ENCODE data around the gene PLA2G2D. TPM values are rescaled to one million over a fixed set of nuclear protein-coding genes. Genes with fewer than 3 reads are reported as not detected.

PLA2G2D gene
- total and polyA plus RNA-seq, 2 experiments from 2014 or later, result not detected

GRCh38 chr1:20082772-20083171, 36.6 kb downstream of the PLA2G2D start:
- Mint-ChIP-seq H3K4me1 (peaks cover 5% of the 10 kb centered on the region; the same call in 2 of the 3 replicates), H3K4me3 (no peak overlapping the region), H3K9me3 (no peaks in the 10 kb centered on the region; the same call in 2 of the 3 replicates), H3K27ac (no peak overlapping the region), H3K36me3 (ENCODE audit: low read depth) (no peaks in the 10 kb centered on the region; the same call in 2 of the 3 replicates), H3K27me3 (ENCODE audit: insufficient read depth, low read depth, poor library complexity) (peaks cover 5% of the 10 kb centered on the region)
- H4K20me1 ChIP-seq (replicated peaks; ENCODE audit: insufficient read depth), result no peaks in the 10 kb centered on the region
- no peaks in the 10 kb centered on the region for H3K4me1 ChIP-seq (ENCODE audit: insufficient read depth)
- H3K4me3 ChIP-seq, result no peak overlapping the region
- no peaks in the 10 kb centered on the region for H3F3A ChIP-seq (replicated peaks; ENCODE audit: low read depth)
- H3K36me3 ChIP-seq (ENCODE audit: insufficient read depth), result no peaks in the 10 kb centered on the region
- no peaks in the 10 kb centered on the region for H3K9me2 ChIP-seq (ENCODE audit: insufficient read depth)
- H3K4me2 ChIP-seq, result no peak overlapping the region
- H3K79me2 ChIP-seq (replicated peaks; ENCODE audit: insufficient read depth), result no peaks in the 10 kb centered on the region
- H3K27me3 ChIP-seq (ENCODE audit: insufficient read depth), result no peaks in the 10 kb centered on the region
- ATAC-seq (no peak), DNase-seq (ENCODE audit: low spot score) (no peak)
- no peak overlapping the region for H2AFZ ChIP-seq
- no peak overlapping the region for H3K27ac ChIP-seq (ENCODE audit: low read depth)
- TF ChIP-seq ZNF331 (CRISPR knock-in tag; IDR thresholded peaks at IDR 0.05; ENCODE audit: low read depth), result no peak

DNA sequence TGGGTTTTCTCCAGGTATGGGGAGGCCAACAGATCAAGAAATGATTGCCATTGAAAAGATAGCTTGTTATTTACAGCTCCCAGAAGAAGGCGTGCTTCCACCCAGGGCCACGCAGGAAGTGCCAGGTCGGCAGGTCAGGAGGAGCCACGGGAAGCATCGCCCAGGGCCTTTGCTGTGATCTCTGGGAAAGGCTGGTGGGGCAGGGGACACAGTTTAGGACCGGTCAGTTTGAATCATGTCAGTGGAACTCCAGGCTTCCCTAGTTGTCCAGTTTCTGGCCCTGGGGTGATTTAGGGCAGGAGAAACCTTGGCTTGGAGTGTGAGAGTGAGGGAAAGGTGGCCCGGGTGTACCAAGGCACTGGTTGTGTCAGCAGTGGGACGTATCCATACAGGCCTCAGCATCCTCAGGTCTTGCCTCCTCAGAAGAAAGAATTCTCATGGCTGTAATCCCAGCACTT, 38.0 kb downstream of the PLA2G2D start:
- H3K27me3 Mint-ChIP-seq (ENCODE audit: insufficient read depth, low read depth, poor library complexity), result peaks cover 5% of the 10 kb centered on the region

More for the DNA sequence above, 38.0 kb downstream of the PLA2G2D start:
- Histone ChIP-seq H3K4me3 (no peak overlapping the region), H3K79me2 (replicated peaks; ENCODE audit: insufficient read depth) (no peaks in the 10 kb centered on the region), H3K27me3 (ENCODE audit: insufficient read depth) (no peaks in the 10 kb centered on the region), H3F3A (replicated peaks; ENCODE audit: low read depth) (no peaks in the 10 kb centered on the region), H3K27ac (ENCODE audit: low read depth) (no peak overlapping the region), H4K20me1 (replicated peaks; ENCODE audit: insufficient read depth) (no peaks in the 10 kb centered on the region), H3K4me2 (no peak overlapping the region), H3K9me2 (ENCODE audit: insufficient read depth) (no peaks in the 10 kb centered on the region), H2AFZ (no peak overlapping the region; the same call in 1 of the 2 replicates), H3K4me1 (ENCODE audit: insufficient read depth) (no peaks in the 10 kb centered on the region), H3K36me3 (ENCODE audit: insufficient read depth) (no peaks in the 10 kb centered on the region)
- DNase-seq (ENCODE audit: low spot score), result no peak
- no peak for ATAC-seq
- Mint-ChIP-seq H3K36me3 (ENCODE audit: low read depth) (no peaks in the 10 kb centered on the region; the same call in 2 of the 3 replicates), H3K27ac (no peak overlapping the region), H3K4me3 (no peak overlapping the region), H3K9me3 (no peaks in the 10 kb centered on the region; the same call in 2 of the 3 replicates), H3K4me1 (peaks cover 5% of the 10 kb centered on the region; the same call in 2 of the 3 replicates)
- no peak for TF ChIP-seq NANOG (IDR thresholded peaks at IDR 0.05; ENCODE audit: borderline replicate concordance)
- TF ChIP-seq STAT1 (IDR thresholded peaks at IDR 0.05; ENCODE audit: unreplicated experiment), result no peak
- no peak for TF ChIP-seq POLR2AphosphoS5 (IDR thresholded peaks at IDR 0.05; ENCODE audit: low read depth)
- no peak for TF ChIP-seq EZH2phosphoT487 (IDR thresholded peaks at IDR 0.05; ENCODE audit: unreplicated experiment)
- no peak for TF ChIP-seq ZNF462 (CRISPR knock-in tag; IDR thresholded peaks at IDR 0.05)
- TF ChIP-seq, protein P1, sequence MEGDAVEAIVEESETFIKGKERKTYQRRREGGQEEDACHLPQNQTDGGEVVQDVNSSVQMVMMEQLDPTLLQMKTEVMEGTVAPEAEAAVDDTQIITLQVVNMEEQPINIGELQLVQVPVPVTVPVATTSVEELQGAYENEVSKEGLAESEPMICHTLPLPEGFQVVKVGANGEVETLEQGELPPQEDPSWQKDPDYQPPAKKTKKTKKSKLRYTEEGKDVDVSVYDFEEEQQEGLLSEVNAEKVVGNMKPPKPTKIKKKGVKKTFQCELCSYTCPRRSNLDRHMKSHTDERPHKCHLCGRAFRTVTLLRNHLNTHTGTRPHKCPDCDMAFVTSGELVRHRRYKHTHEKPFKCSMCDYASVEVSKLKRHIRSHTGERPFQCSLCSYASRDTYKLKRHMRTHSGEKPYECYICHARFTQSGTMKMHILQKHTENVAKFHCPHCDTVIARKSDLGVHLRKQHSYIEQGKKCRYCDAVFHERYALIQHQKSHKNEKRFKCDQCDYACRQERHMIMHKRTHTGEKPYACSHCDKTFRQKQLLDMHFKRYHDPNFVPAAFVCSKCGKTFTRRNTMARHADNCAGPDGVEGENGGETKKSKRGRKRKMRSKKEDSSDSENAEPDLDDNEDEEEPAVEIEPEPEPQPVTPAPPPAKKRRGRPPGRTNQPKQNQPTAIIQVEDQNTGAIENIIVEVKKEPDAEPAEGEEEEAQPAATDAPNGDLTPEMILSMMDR (conservative IDR thresholded peaks at IDR 0.05; ENCODE audit: low read depth in 2 of 2), result no peak
- TF ChIP-seq CREB1 (CRISPR knock-in tag; IDR thresholded peaks at IDR 0.05; ENCODE audit: low read depth), result no peak
- no peak for TF ChIP-seq EZH2 (IDR thresholded peaks at IDR 0.05; ENCODE audit: low read depth, unreplicated experiment)
- no peak for TF ChIP-seq JUNB (IDR thresholded peaks at IDR 0.05; ENCODE audit: unreplicated experiment)
- TF ChIP-seq, protein P2, sequence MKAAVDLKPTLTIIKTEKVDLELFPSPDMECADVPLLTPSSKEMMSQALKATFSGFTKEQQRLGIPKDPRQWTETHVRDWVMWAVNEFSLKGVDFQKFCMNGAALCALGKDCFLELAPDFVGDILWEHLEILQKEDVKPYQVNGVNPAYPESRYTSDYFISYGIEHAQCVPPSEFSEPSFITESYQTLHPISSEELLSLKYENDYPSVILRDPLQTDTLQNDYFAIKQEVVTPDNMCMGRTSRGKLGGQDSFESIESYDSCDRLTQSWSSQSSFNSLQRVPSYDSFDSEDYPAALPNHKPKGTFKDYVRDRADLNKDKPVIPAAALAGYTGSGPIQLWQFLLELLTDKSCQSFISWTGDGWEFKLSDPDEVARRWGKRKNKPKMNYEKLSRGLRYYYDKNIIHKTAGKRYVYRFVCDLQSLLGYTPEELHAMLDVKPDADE (IDR thresholded peaks at IDR 0.05), result no peak

Data from GM23338 (cell line).